Stimulated activated CD4-positive, alpha-beta T cell treated with anti-CD3 and anti-CD28 coated beads, TNF-alpha, amount 100 ng/mL, for 24 hours (primary cell): ENCODE results near the gene SLC45A1.

Source experiments
- DNase-seq, 3 experiments: peaks; one replicate each; pipeline ENCODE4 v3.0.0-alpha.2; 2020; ENCODE audit warnings: low read depth in 3 of 3

Gene SLC45A1

GRCh38 chr1:8352886-8353785 lies 35.2 kb downstream of the SLC45A1 start:
- DNase-seq: no peak

GRCh38 chr1:8354038-8354437 lies 36.1 kb downstream of the SLC45A1 start:
- no peak for DNase-seq

- DNase-seq: no peak
Measured at GRCh38 chr1:8355439-8356255, 37.7 kb downstream of the SLC45A1 start.

GRCh38 chr1:8356256-8357209 lies 38.6 kb downstream of the SLC45A1 start:
- DNase-seq: no peak

GRCh38 chr1:8357329-8358101 lies 39.6 kb downstream of the SLC45A1 start:
- no peak for DNase-seq

GRCh38 chr1:8358241-8358896 lies 40.5 kb downstream of the SLC45A1 start:
- no peak for DNase-seq

GRCh38 chr1:8358897-8359616 lies 41.1 kb downstream of the SLC45A1 start:
- DNase-seq: no peak

GRCh38 chr1:8359617-8360481 lies 41.9 kb downstream of the SLC45A1 start:
- no peak for DNase-seq

GRCh38 chr1:8360493-8361197 lies 42.7 kb downstream of the SLC45A1 start:
- no peak for DNase-seq

GRCh38 chr1:8361198-8361849 lies 43.4 kb downstream of the SLC45A1 start:
- no peak for DNase-seq

GRCh38 chr1:8362701-8363101 lies 44.8 kb downstream of the SLC45A1 start:
- no peak for DNase-seq

GRCh38 chr1:8363186-8363766 lies 45.4 kb downstream of the SLC45A1 start:
- no peak for DNase-seq

GRCh38 chr1:8363767-8364301 lies 45.9 kb downstream of the SLC45A1 start:
- DNase-seq: no peak

- DNase-seq: no peak
Measured at GRCh38 chr1:8364528-8365442, 46.9 kb downstream of the SLC45A1 start.

GRCh38 chr1:8365661-8366362 lies 47.9 kb downstream of the SLC45A1 start:
- no peak for DNase-seq
